Stomach (tissue), 9 donors: ENCODE results near the gene GALNT18. TPM values are rescaled to one million over a fixed set of nuclear protein-coding genes. Genes with fewer than 3 reads are reported as not detected.

Experiments used
- DNase-seq, 2 donors: peaks; one replicate each; pipeline versions ENCODE4 v3.0.0 to v3.0.0-alpha.2; 2013 to 2019
- H3K27ac ChIP-seq, 5 donors: fragments of 200-600 bp in 4 of 5; sonication (generic) in 4 of 5; one replicate each; pipeline ENCODE4 v1.5.1; 2013 to 2019; ENCODE audit warnings: mild to moderate bottlenecking in 1 of 5, moderate library complexity in 1 of 5
- H3K27me3 ChIP-seq, 3 donors: fragments of 200-600 bp; sonication (generic); one replicate each; pipeline ENCODE4 v1.5.1; 2017 to 2019; ENCODE audit warnings: mixed run types in 1 of 3
- H3K36me3 ChIP-seq, 4 donors: fragments of 200-600 bp; sonication (generic); 1 replicate in 3 of 4; 2 replicates in 1 of 4; pipeline ENCODE4 v1.5.1; 2016 to 2019
- H3K4me1 ChIP-seq, 4 donors: fragments of 200-600 bp; sonication (generic); one replicate each; pipeline ENCODE4 v1.5.1; 2016 to 2019
- H3K4me3 ChIP-seq, 4 donors: fragments of 200-600 bp; sonication (generic) in 3 of 4; one replicate each; pipeline ENCODE4 v1.5.1; 2016 to 2019; ENCODE audit warnings: mild to moderate bottlenecking in 1 of 4
- H3K9me3 ChIP-seq, 4 donors: fragments of 200-600 bp; sonication (generic); one replicate each; pipeline ENCODE4 v1.5.1; 2016 to 2019
- EP300 ChIP-seq: sonication (generic); formaldehyde crosslinking; IDR thresholded peaks from one replicate; pipeline ENCODE4 v1.6.1; 2017; ENCODE audit warnings: antibody characterized with exemption
- POLR2A ChIP-seq, 4 donors: fragments of 450-650 bp; IDR thresholded peaks; one replicate each; pipeline ENCODE4 v1.6.1; 2016; ENCODE audit warnings: antibody characterized with exemption in 4 of 4, control low read depth in 2 of 4, mild to moderate bottlenecking in 1 of 4, moderate library complexity in 1 of 4
- POLR2AphosphoS5 ChIP-seq, 3 donors: sonication (generic); formaldehyde crosslinking; IDR thresholded peaks; one replicate each; pipeline ENCODE4 v1.6.1; 2016; ENCODE audit warnings: antibody characterized with exemption in 3 of 3
- WGBS, 5 donors: extraction: QIAGEN DNeasy Blood & Tissue Kit in 3 of 5; methylation state at CpG; one replicate each; pipeline versions ENCODE4 v1.1.5 to v1.1.7; 2013 to 2018; 5-methylcytosine and 5-hydroxymethylcytosine counted together
- intact Hi-C: fragments of 100-400 bp; cut with DNase I; formaldehyde crosslinking; loops from one replicate; pipeline ENCODE4 v1.15.1; 2023; ENCODE audit warnings: low total_unique reads
- polyA plus RNA-seq, 3 donors: library from polyadenylated mRNA; stranded (reverse); fragments of 200-250 nt; gene quantifications; one replicate each; pipeline ENCODE4 v1.2.3, GENCODE V29; 2013
- total RNA-seq, 5 donors: library from RNA; depleted of rRNA; stranded (reverse); fragments of >200 nt; gene quantifications; one replicate each; pipeline versions ENCODE4 v1.1.0 to v1.2.3, GENCODE V29; 2014 to 2016
- TF ChIP-seq, protein P1 (sequence below), 7 experiments: fragments of 450-650 bp in 4 of 7; fragments of 200-600 bp in 3 of 7; sonication (generic) in 3 of 7; IDR thresholded peaks; one replicate each; pipeline ENCODE4 v1.5.1; 2016 to 2019; ENCODE audit warnings: antibody characterized with exemption in 7 of 7, control low read depth in 2 of 7, mild to moderate bottlenecking in 1 of 7
- donor health status: healthy with polysubstance abuse.
- donor health status: Bipolar disorder and iron deficiency.
- donor health status: healthy.

The GALNT18 gene
- total and polyA plus RNA-seq, 8 donors, result 0.58 to 16.1 (median 2.7) TPM

DNA sequence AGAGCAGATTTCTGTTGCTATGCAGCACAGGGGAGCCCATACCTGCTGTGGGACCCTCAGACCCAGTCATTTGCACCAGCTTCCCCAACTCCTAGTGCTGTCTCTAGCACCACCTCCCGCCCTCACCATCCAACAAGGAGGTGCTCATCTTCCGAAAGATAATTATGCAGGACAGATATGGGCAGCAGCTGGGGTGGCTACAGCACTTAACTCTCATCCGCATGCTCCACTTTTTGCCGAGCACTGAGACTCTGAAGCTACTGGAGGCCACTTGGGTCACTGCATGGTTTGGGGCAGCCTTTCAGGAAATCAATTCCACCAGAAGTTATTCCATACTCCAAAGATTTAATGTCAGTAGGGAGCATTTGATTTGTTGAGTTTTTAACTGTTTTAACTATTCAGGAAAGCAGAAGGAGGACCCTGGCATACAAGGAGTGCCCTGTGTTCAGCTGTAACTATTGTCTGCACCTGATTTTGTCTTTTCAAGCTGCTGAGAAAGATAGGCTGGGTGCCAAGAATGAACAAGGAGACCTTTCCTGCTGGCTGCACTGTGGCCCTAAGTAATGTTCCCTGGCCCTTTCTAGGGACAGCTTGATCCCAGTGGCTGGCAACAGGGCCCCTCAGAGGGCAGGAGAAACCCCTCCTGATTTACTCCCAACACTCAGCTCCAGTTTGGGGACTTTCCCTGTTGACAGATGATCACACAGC lies 201.5 kb downstream of the GALNT18 start:
- Histone ChIP-seq H3K4me1 (peaks cover 8 to 44% (median 19%) of the 10 kb centered on the region in 4 donors), H3K27ac (no peak overlapping the region)
- WGBS, 5 donors, result 85 to 94% (median 91%) methylated on average over 4 of the region's 4 CpGs

DNA sequence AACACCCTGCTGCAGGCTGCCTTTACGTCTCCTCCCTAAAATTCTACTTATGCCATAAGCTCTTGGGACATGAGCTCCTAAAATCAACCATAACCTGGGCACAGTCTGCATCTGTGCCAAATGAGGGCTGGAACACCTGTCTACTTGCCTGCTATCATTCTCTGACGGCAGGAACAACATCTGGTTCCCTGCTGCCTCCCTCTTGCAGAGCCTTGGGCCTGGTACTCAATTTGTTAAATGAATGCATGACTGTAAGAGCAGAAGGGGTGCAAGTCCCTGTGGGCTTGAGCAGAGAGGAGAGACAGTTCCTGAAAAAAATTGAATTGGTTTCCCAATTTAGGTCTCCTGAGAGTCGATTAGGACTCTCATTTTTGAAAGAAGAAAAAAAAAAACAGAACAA lies 202.1 kb downstream of the GALNT18 start:
- TF ChIP-seq, protein P1, sequence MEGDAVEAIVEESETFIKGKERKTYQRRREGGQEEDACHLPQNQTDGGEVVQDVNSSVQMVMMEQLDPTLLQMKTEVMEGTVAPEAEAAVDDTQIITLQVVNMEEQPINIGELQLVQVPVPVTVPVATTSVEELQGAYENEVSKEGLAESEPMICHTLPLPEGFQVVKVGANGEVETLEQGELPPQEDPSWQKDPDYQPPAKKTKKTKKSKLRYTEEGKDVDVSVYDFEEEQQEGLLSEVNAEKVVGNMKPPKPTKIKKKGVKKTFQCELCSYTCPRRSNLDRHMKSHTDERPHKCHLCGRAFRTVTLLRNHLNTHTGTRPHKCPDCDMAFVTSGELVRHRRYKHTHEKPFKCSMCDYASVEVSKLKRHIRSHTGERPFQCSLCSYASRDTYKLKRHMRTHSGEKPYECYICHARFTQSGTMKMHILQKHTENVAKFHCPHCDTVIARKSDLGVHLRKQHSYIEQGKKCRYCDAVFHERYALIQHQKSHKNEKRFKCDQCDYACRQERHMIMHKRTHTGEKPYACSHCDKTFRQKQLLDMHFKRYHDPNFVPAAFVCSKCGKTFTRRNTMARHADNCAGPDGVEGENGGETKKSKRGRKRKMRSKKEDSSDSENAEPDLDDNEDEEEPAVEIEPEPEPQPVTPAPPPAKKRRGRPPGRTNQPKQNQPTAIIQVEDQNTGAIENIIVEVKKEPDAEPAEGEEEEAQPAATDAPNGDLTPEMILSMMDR (IDR thresholded peaks at IDR 0.05), result no peak
- TF ChIP-seq EP300 (no peak), POLR2AphosphoS5 (IDR thresholded peaks at IDR 0.05) (no peak), POLR2A (IDR thresholded peaks at IDR 0.05) (no peak)
- H3K9me3 ChIP-seq, result no peaks in the 10 kb centered on the region

More for the DNA sequence above, 201.5 kb downstream of the GALNT18 start:
- TF ChIP-seq, protein P1 (IDR thresholded peaks at IDR 0.05), result no peak
- no peak for TF ChIP-seq POLR2AphosphoS5 (IDR thresholded peaks at IDR 0.05)
- no peak for TF ChIP-seq EP300
- no peak for TF ChIP-seq POLR2A (IDR thresholded peaks at IDR 0.05)
- H3K9me3 ChIP-seq, result no peaks in the 10 kb centered on the region
- no peaks in the 10 kb centered on the region for H3K27me3 ChIP-seq
- intact Hi-C loops, result no loop called here
- DNase-seq, result peak in 1 of 2 donors; percentile 58
- H3K4me3 ChIP-seq, result no peak overlapping the region
- H3K36me3 ChIP-seq, result no peaks in the 10 kb centered on the region

DNA sequence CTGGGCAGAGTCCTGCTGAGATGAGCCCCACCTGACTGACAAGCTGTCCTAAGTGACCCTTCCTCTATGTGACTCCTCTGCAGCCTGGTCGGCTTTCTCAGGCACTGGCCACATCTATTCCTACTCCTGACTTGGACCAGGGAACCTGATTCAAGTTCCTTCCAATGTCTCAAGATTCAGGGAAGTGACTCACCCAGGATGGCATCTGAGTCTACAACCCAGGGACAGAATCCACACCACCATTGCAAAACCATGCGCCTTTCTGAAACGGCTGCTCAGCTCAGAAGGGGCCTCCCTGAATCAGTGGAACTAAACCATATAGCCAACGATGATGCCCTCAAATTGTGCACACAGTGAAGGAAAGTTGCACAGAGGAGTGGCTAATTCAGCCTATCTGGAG lies 204.9 kb downstream of the GALNT18 start:
- Histone ChIP-seq H3K9me3 (no peaks in the 10 kb centered on the region), H3K4me1 (peaks cover under 1 to 34% (median 19%) of the 10 kb centered on the region in 4 donors), H3K27me3 (peaks cover 0 to 1% (median 0%) of the 10 kb centered on the region in 3 donors), H3K4me3 (no peak overlapping the region), H3K36me3 (no peaks in the 10 kb centered on the region), H3K27ac (no peak overlapping the region)
- intact Hi-C loops, result no loop called here
- 56 to 79% (median 69%) methylated on average over 4 of the region's 4 CpGs for WGBS, 5 donors
- TF ChIP-seq EP300, result no peak
- TF ChIP-seq, protein P1 (IDR thresholded peaks at IDR 0.05), result no peak
- no peak for TF ChIP-seq POLR2AphosphoS5 (IDR thresholded peaks at IDR 0.05)
- no peak for TF ChIP-seq POLR2A (IDR thresholded peaks at IDR 0.05)
- DNase-seq, result no peak

More for the DNA sequence above, 202.1 kb downstream of the GALNT18 start:
- Histone ChIP-seq H3K27me3 (no peaks in the 10 kb centered on the region), H3K36me3 (no peaks in the 10 kb centered on the region), H3K4me3 (no peak overlapping the region), H3K27ac (no peak overlapping the region), H3K4me1 (peaks cover 8 to 45% (median 19%) of the 10 kb centered on the region in 4 donors)
- intact Hi-C loops, result no loop called here
- WGBS, 5 donors, result 53 to 75% (median 74%) methylated on average over 3 of the region's 3 CpGs
- DNase-seq, result no peak

DNA sequence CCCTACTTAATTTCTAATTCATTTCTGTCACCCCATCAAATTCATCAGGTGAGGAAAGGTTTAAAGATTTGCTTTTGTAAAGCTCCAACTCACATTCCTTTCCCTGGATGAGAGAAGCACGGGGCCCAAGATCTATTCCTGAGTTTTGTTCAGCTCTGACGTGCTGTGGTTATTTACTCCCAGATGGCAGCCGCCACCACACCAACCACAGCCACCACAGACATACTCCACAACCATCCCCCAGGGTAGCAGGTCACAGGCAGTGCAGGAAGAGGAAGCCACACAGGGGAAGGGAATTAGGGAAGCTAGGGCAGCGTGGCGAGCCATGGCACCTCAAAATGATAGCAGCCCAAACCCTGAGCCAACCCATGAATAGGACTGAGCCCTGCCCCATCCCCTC lies 205.3 kb downstream of the GALNT18 start:
- WGBS, 5 donors, result 60 to 75% (median 66%) methylated on average over 4 to 5 of the region's 5 CpGs
- peaks cover 0 to 30% (median 19%) of the 10 kb centered on the region in 4 donors for H3K4me1 ChIP-seq
- no peaks in the 10 kb centered on the region for H3K36me3 ChIP-seq
- H3K4me3 ChIP-seq, result no peak overlapping the region
- TF ChIP-seq POLR2A (IDR thresholded peaks at IDR 0.05), result no peak
- TF ChIP-seq, protein P1 (IDR thresholded peaks at IDR 0.05), result no peak
- TF ChIP-seq POLR2AphosphoS5 (IDR thresholded peaks at IDR 0.05), result no peak
- TF ChIP-seq EP300, result no peak
- DNase-seq, result no peak
- no peak overlapping the region for H3K27ac ChIP-seq
- H3K9me3 ChIP-seq, result no peaks in the 10 kb centered on the region
- intact Hi-C loops, result no loop called here
- H3K27me3 ChIP-seq, result peaks cover 0 to 6% (median 0%) of the 10 kb centered on the region in 3 donors
